Measurements from ENCODE around the gene SDSL. TPM values are rescaled to one million over a fixed set of nuclear protein-coding genes. Genes with fewer than 3 reads are reported as not detected.

Gene SDSL
- total RNA-seq, 4 donors from 2014 or later = 7.5 to 21.5 (median 11.4) TPM

DNA sequence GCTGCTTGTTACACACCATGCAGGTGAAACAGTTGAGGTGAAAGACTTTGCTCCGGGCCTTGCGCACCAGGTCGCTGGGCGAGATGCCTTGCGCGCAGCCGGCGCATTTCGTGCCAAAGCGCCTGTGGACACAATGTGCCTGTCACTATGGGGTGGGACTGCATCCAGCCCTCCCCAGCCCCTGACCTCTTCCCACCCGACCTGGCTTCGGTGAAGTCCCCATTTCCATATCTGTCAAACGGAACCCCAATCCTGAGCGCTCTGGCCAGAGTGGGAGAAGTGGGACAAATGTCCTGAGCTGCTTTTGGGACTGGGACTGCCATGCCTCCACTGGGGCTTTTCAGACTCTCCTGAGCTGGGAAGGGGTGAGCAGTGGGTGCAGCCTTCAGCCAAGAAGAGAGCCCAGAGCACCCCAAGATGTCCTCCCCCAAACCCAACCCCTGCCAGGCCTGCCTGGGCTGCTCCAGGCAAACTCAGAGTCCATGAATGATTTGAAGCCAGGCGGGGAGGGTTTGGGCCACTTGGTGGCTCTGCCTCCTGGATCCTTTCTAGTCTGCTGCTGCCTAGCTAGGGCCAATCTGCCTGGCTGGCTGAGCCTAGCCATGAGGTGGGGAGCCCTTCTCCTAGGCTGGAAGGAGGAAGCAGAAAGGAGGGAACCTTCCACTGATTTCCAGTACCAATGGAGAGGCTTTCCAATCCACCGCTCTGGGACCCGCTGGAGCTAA lies 47.2 kb downstream of the SDSL start:
- Histone ChIP-seq H3K27me3 (peaks cover 0 to 60% of the 10 kb centered on the region in 2 donors), H3K4me3 (no peak overlapping the region), H3K27ac (no peak overlapping the region), H3K36me3 (no peaks in the 10 kb centered on the region), H3K9me3 (no peaks in the 10 kb centered on the region), H3K4me1 (peaks cover 0 to 29% (median 5%) of the 10 kb centered on the region in 4 donors)
- no peak for DNase-seq
- TF ChIP-seq POLR2A (IDR thresholded peaks at IDR 0.05) (no peak), CTCF (IDR thresholded peaks at IDR 0.05) (no peak)

GRCh38 chr12:113469949-113470743 lies 48.0 kb downstream of the SDSL start:
- H3K27me3 ChIP-seq = peaks cover 0 to 52% of the 10 kb centered on the region in 2 donors
- H3K4me3 ChIP-seq = no peak overlapping the region
- H3K4me1 ChIP-seq = peaks cover 0 to 23% (median 5%) of the 10 kb centered on the region in 4 donors

GRCh38 chr12:113470871-113471618 lies 48.9 kb downstream of the SDSL start:
- Histone ChIP-seq H3K36me3 (no peaks in the 10 kb centered on the region), H3K4me3 (no peak overlapping the region), H3K4me1 (peaks cover 0 to 15% (median 5%) of the 10 kb centered on the region in 4 donors), H3K27ac (no peak overlapping the region), H3K27me3 (peaks cover 0 to 53% of the 10 kb centered on the region in 2 donors), H3K9me3 (no peaks in the 10 kb centered on the region)
- TF ChIP-seq POLR2A (IDR thresholded peaks at IDR 0.05) (no peak), CTCF (IDR thresholded peaks at IDR 0.05) (no peak)
- no peak for DNase-seq

More at GRCh38 chr12:113469949-113470743, 48.0 kb downstream of the SDSL start:
- Histone ChIP-seq H3K9me3 (no peaks in the 10 kb centered on the region), H3K36me3 (no peaks in the 10 kb centered on the region), H3K27ac (no peak overlapping the region)
- no peak for TF ChIP-seq POLR2A (IDR thresholded peaks at IDR 0.05)
- TF ChIP-seq CTCF (IDR thresholded peaks at IDR 0.05) = no peak
- no peak for DNase-seq

DNA sequence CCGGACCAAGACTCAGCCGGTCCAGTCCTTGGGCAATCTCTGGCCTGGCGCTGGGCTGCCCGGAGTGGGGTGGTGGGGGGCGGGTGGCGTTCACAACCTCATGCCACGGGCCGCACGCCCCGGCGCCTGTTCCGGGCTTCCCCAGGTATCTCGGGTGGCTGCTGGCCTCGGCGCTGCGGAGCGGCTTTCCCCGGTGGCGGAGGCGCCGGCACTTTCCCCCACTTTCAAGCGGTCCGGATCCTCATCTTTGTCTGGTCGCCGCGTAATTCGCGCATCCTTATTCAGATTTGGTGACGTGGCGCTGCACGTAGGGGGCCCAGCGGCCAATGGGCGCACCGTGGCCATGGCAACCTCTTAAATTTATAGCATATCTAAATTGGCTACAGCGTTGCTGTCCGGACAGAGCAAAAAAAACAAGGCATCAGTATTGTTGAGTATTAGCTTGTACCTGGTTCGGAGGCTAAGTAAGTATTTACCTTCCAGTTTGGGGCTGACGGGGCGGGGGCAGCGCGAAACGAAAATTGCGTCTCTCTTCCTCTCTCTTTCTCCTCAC lies 49.5 kb downstream of the SDSL start, which contains the start of gene LHX5:
Gene LHX5 (minus strand): TSS at position 253 of the 553 bp plus-strand sequence. CDS start 373 bp downstream, outside the sequence.
- H3K27me3 ChIP-seq = peaks cover 0 to 54% of the 10 kb centered on the region in 2 donors
- H3K9me3 ChIP-seq = no peaks in the 10 kb centered on the region
- no peak for TF ChIP-seq POLR2A (IDR thresholded peaks at IDR 0.05)
- no peak for TF ChIP-seq CTCF (IDR thresholded peaks at IDR 0.05)
- no peaks in the 10 kb centered on the region for H3K36me3 ChIP-seq
- peaks cover 0 to 15% (median 5%) of the 10 kb centered on the region in 4 donors for H3K4me1 ChIP-seq
- no peak for DNase-seq
- no peak within 1 kb of the TSS for H3K4me3 ChIP-seq
- no peak within 1 kb of the TSS for H3K27ac ChIP-seq

All from Peyer's patch (tissue), 4 donors.